GM12873 (cell line): Measurements from ENCODE around the gene FGF14.

Source experiments
- CTCF ChIP-seq: IDR thresholded peaks from 2 replicates; pipeline ENCODE4 v1.5.1; 2012; ENCODE audit warnings: low read depth, mild to moderate bottlenecking, moderate library complexity, low read length, control low read depth; ENCODE audit not compliant: insufficient read depth; ENCODE audit errors: missing control alignments

FGF14 gene

GRCh38 chr13:102138635-102139190 lies 263.1 kb downstream of the FGF14 start:
- TF ChIP-seq CTCF, result no peak

GRCh38 chr13:102136735-102137296 lies 265.0 kb downstream of the FGF14 start:
- TF ChIP-seq CTCF, result no peak

- no peak for TF ChIP-seq CTCF
Observed at GRCh38 chr13:102132777-102133295, 269.0 kb downstream of the FGF14 start.

GRCh38 chr13:102131246-102131645 lies 270.6 kb downstream of the FGF14 start:
- no peak for TF ChIP-seq CTCF

- no peak for TF ChIP-seq CTCF
Observed at GRCh38 chr13:102128216-102128810, 273.5 kb downstream of the FGF14 start.

- no peak for TF ChIP-seq CTCF
Observed at GRCh38 chr13:102127153-102127552, 274.7 kb downstream of the FGF14 start.

- no peak for TF ChIP-seq CTCF
Observed at GRCh38 chr13:102122147-102122546, 279.7 kb downstream of the FGF14 start.
